KMS-11 (cell line): ENCODE results near the gene GRID1.

ENCODE experiments used
- H2AFZ ChIP-seq: fragments of 200-600 bp; sonication (generic); 2 replicates; pipeline ENCODE4 v1.6.1; 2016; ENCODE audit warnings: antibody characterized with exemption, mixed run types, low read depth
- H3K27ac ChIP-seq: fragments of 200-600 bp; sonication (generic); 2 replicates; pipeline ENCODE4 v1.6.1; 2016; ENCODE audit warnings: mild to moderate bottlenecking, mixed run types
- H3K27me3 ChIP-seq: fragments of 200-600 bp; sonication (generic); 2 replicates; pipeline ENCODE4 v1.6.1; 2017; ENCODE audit warnings: mild to moderate bottlenecking, low read depth, mixed run types, moderate library complexity; ENCODE audit not compliant: insufficient read depth
- H3K36me3 ChIP-seq: fragments of 200-600 bp; sonication (generic); 2 replicates; pipeline ENCODE4 v1.6.1; 2017; ENCODE audit warnings: mild to moderate bottlenecking, mixed run types; ENCODE audit not compliant: insufficient read depth
- H3K4me1 ChIP-seq: fragments of 200-600 bp; sonication (generic); 2 replicates; pipeline ENCODE4 v1.6.1; 2016; ENCODE audit warnings: mild to moderate bottlenecking, low read depth, mixed run types; ENCODE audit not compliant: poor library complexity, severe bottlenecking
- H3K4me2 ChIP-seq: fragments of 200-600 bp; sonication (generic); 2 replicates; pipeline ENCODE4 v1.7.0; 2016; ENCODE audit warnings: mild to moderate bottlenecking, mixed run types
- H3K4me3 ChIP-seq: fragments of 200-600 bp; sonication (generic); IDR thresholded peaks from 2 replicates; pipeline ENCODE4 v1.6.1; 2017; ENCODE audit warnings: low read depth, low read length, mixed read lengths; ENCODE audit not compliant: insufficient read depth
- H3K79me2 ChIP-seq: fragments of 200-600 bp; sonication (generic); 2 replicates; pipeline ENCODE4 v1.6.1; 2016; ENCODE audit warnings: low read depth, mixed run types; ENCODE audit not compliant: insufficient read depth
- H3K9ac ChIP-seq: fragments of 200-600 bp; sonication (generic); 2 replicates; pipeline ENCODE4 v1.6.1; 2016; ENCODE audit warnings: mild to moderate bottlenecking, mixed run types
- H4K20me1 ChIP-seq: fragments of 200-600 bp; sonication (generic); 2 replicates; pipeline ENCODE4 v1.6.1; 2016; ENCODE audit warnings: mild to moderate bottlenecking, mixed run types; ENCODE audit not compliant: insufficient read depth
- CTCF ChIP-seq: fragments of 200-600 bp; sonication (generic); conservative IDR thresholded peaks from 2 replicates; pipeline ENCODE4 v1.6.1; 2017; ENCODE audit warnings: low read depth, mild to moderate bottlenecking, antibody characterized with exemption, low read length, moderate library complexity, mixed read lengths

GRID1 gene

GRCh38 chr10:86117051-86117450, 249.5 kb downstream of the GRID1 start:
- no peaks in the 10 kb centered on the region for H3K36me3 ChIP-seq
- no peak overlapping the region for H2AFZ ChIP-seq
- H3K27ac ChIP-seq: no peak overlapping the region
- no peak overlapping the region for H3K9ac ChIP-seq
- H3K4me2 ChIP-seq: no peak overlapping the region
- H3K4me3 ChIP-seq: no peak overlapping the region
- H4K20me1 ChIP-seq: no peaks in the 10 kb centered on the region
- no peaks in the 10 kb centered on the region for H3K79me2 ChIP-seq
- TF ChIP-seq CTCF: no peak
- no peaks in the 10 kb centered on the region for H3K4me1 ChIP-seq
- H3K27me3 ChIP-seq: no peaks in the 10 kb centered on the region

DNA sequence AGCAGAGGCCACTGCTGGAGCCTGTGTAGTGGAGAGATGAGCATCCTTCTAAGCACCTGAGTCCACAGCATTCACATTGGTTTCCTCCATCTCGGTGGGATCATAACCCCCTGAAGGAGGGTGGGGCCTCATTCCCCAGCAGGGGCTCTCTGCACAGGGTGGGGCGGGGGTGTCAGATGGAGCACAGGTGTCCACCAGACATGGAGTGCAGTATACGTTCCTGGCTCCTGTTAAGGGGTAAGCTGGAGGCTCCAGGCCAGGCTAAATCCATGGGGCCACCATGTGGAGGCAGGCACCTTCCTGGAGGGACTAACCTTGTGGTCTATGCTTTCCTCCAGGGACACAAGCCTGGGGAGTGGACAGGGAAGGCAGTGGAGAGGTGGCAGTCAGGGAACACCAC, 252.6 kb downstream of the GRID1 start:
- no peak overlapping the region for H2AFZ ChIP-seq
- no peak overlapping the region for H3K4me2 ChIP-seq
- H3K27me3 ChIP-seq: no peaks in the 10 kb centered on the region
- no peak overlapping the region for H3K9ac ChIP-seq
- TF ChIP-seq CTCF: no peak
- H3K4me3 ChIP-seq: no peak overlapping the region
- no peaks in the 10 kb centered on the region for H3K36me3 ChIP-seq
- no peak overlapping the region for H3K27ac ChIP-seq
- H3K79me2 ChIP-seq: no peaks in the 10 kb centered on the region
- no peaks in the 10 kb centered on the region for H4K20me1 ChIP-seq
- no peaks in the 10 kb centered on the region for H3K4me1 ChIP-seq

- Histone ChIP-seq H3K27ac (no peak overlapping the region), H3K4me2 (no peak overlapping the region), H3K9ac (no peak overlapping the region), H3K4me1 (no peaks in the 10 kb centered on the region), H2AFZ (no peak overlapping the region), H3K36me3 (no peaks in the 10 kb centered on the region), H4K20me1 (no peaks in the 10 kb centered on the region), H3K79me2 (no peaks in the 10 kb centered on the region), H3K4me3 (no peak overlapping the region), H3K27me3 (no peaks in the 10 kb centered on the region)
- TF ChIP-seq CTCF: no peak
These were observed 253.1 kb downstream of the GRID1 start for GRCh38 chr10:86113501-86113900.

- H3K27me3 ChIP-seq: no peaks in the 10 kb centered on the region
- no peak overlapping the region for H3K27ac ChIP-seq
- H3K4me3 ChIP-seq: no peak overlapping the region
- no peak for TF ChIP-seq CTCF
- H3K4me2 ChIP-seq: no peak overlapping the region
- H3K4me1 ChIP-seq: no peaks in the 10 kb centered on the region
- no peaks in the 10 kb centered on the region for H4K20me1 ChIP-seq
- no peaks in the 10 kb centered on the region for H3K36me3 ChIP-seq
- H2AFZ ChIP-seq: no peak overlapping the region
- no peak overlapping the region for H3K9ac ChIP-seq
- H3K79me2 ChIP-seq: no peaks in the 10 kb centered on the region
These were observed 253.6 kb downstream of the GRID1 start for GRCh38 chr10:86113044-86113443.
